Astrocyte (in vitro differentiated cells and primary cell): ENCODE results near the gene VSTM4. TPM values are rescaled to one million over a fixed set of nuclear protein-coding genes. Genes with fewer than 3 reads are reported as not detected.

Experiments
- DNase-seq: peaks from one replicate; pipeline ENCODE4 v3.0.0-alpha.2; 2010; ENCODE audit warnings: low read depth
- FAIRE-seq: peaks from 2 replicates; lab custom pipeline; 2011; peaks lifted over from hg19 to GRCh38; lab: Jason Lieb, UNC
- H2AFZ ChIP-seq: 2 replicates; pipeline ENCODE4 v1.6.0; 2012; ENCODE audit warnings: low read depth, low read length, inconsistent platforms
- H3K27ac ChIP-seq: 2 replicates; pipeline ENCODE4 v1.5.1; 2011; ENCODE audit warnings: low read depth, low read length, inconsistent platforms
- H3K27me3 ChIP-seq: 2 replicates; pipeline ENCODE4 v1.6.0; 2011; ENCODE audit warnings: low read length, inconsistent platforms; ENCODE audit not compliant: insufficient read depth
- H3K36me3 ChIP-seq: 2 replicates; pipeline ENCODE4 v1.5.1; 2011; ENCODE audit warnings: low read length, inconsistent platforms; ENCODE audit not compliant: insufficient read depth
- H3K4me1 ChIP-seq: 2 replicates; pipeline ENCODE4 v1.5.1; 2011; ENCODE audit warnings: low read length, inconsistent platforms; ENCODE audit not compliant: insufficient read depth
- H3K4me2 ChIP-seq: 2 replicates; pipeline ENCODE4 v1.6.0; 2012; ENCODE audit warnings: low read length, inconsistent platforms
- H3K4me3 ChIP-seq: 2 replicates; pipeline ENCODE4 v1.5.1; 2011; ENCODE audit warnings: low read depth, mild to moderate bottlenecking, low read length, inconsistent platforms; ENCODE audit not compliant: insufficient read depth
- H3K79me2 ChIP-seq: 2 replicates; pipeline ENCODE4 v1.6.0; 2012; ENCODE audit warnings: mild to moderate bottlenecking, low read length, inconsistent platforms; ENCODE audit not compliant: insufficient read depth
- H3K9ac ChIP-seq: 2 replicates; pipeline ENCODE4 v1.6.0; 2012; ENCODE audit warnings: mild to moderate bottlenecking, low read length, inconsistent platforms
- H3K9me3 ChIP-seq: 2 replicates; pipeline ENCODE4 v1.5.1; 2012; ENCODE audit warnings: low read depth, mild to moderate bottlenecking, low read length, inconsistent platforms; ENCODE audit not compliant: insufficient read depth
- H4K20me1 ChIP-seq: 2 replicates; pipeline ENCODE4 v1.6.0; 2012; ENCODE audit warnings: low read length, inconsistent platforms; ENCODE audit not compliant: insufficient read depth
- H3K27ac Mint-ChIP-seq: one replicate; pipeline ENCODE4 v1.8.0; 2021; ENCODE audit warnings: mild to moderate bottlenecking, mixed read lengths; ENCODE audit not compliant: unreplicated experiment
- H3K27me3 Mint-ChIP-seq: one replicate; pipeline ENCODE4 v1.8.0; 2021; ENCODE audit warnings: low read depth, mixed read lengths; ENCODE audit not compliant: unreplicated experiment
- H3K36me3 Mint-ChIP-seq: one replicate; pipeline ENCODE4 v1.8.0; 2021; ENCODE audit warnings: low read depth, mixed read lengths; ENCODE audit not compliant: unreplicated experiment
- H3K4me1 Mint-ChIP-seq: one replicate; pipeline ENCODE4 v1.8.0; 2021; ENCODE audit warnings: low read depth, mixed read lengths; ENCODE audit not compliant: unreplicated experiment
- H3K4me3 Mint-ChIP-seq: one replicate; pipeline ENCODE4 v1.8.0; 2021; ENCODE audit warnings: mild to moderate bottlenecking, moderate library complexity, mixed read lengths; ENCODE audit not compliant: unreplicated experiment
- H3K9me3 Mint-ChIP-seq: one replicate; pipeline ENCODE4 v1.8.0; 2021; ENCODE audit warnings: mild to moderate bottlenecking, mixed read lengths; ENCODE audit not compliant: unreplicated experiment
- CTCF ChIP-seq: IDR thresholded peaks from 2 replicates; pipeline ENCODE4 v1.5.1; 2011; ENCODE audit warnings: low read depth, mild to moderate bottlenecking, inconsistent platforms, low read length, moderate library complexity; ENCODE audit not compliant: insufficient read depth
- EZH2 ChIP-seq: IDR thresholded peaks from 2 replicates; pipeline ENCODE4 v1.6.1; 2012; ENCODE audit warnings: mild to moderate bottlenecking, low read length, inconsistent platforms; ENCODE audit not compliant: insufficient read depth
- total RNA-seq: library from RNA; stranded (reverse); gene quantifications from 2 replicates; pipeline ENCODE4 v1.2.1, GENCODE V29; 2021

Gene VSTM4
- total RNA-seq, 1 donor from 2014 or later: 1.1 TPM

- Mint-ChIP-seq H3K4me3 (no peak overlapping the region), H3K4me1 (no peaks in the 10 kb centered on the region), H3K27me3 (peaks cover 18% of the 10 kb centered on the region), H3K27ac (no peak overlapping the region), H3K9me3 (no peaks in the 10 kb centered on the region), H3K36me3 (no peaks in the 10 kb centered on the region)
- H3K36me3 ChIP-seq: no peaks in the 10 kb centered on the region
- no peak for TF ChIP-seq CTCF
- TF ChIP-seq EZH2: no peak
- H3K4me2 ChIP-seq: no peak overlapping the region
- H3K4me1 ChIP-seq: no peaks in the 10 kb centered on the region
- no peaks in the 10 kb centered on the region for H3K27me3 ChIP-seq
- no peak overlapping the region for H3K9ac ChIP-seq
- no peaks in the 10 kb centered on the region for H4K20me1 ChIP-seq
- no peak overlapping the region for H3K27ac ChIP-seq
- H2AFZ ChIP-seq: no peak overlapping the region
- no peak overlapping the region for H3K4me3 ChIP-seq
- H3K79me2 ChIP-seq: no peaks in the 10 kb centered on the region
- no peaks in the 10 kb centered on the region for H3K9me3 ChIP-seq
- no peak for DNase-seq
- no peak for FAIRE-seq
Observed at GRCh38 chr10:49044293-49045193, 70.8 kb downstream of the VSTM4 start.

GRCh38 chr10:49040601-49041000 lies 74.7 kb downstream of the VSTM4 start:
- H3K79me2 ChIP-seq: no peaks in the 10 kb centered on the region
- H3K36me3 ChIP-seq: no peaks in the 10 kb centered on the region
- peaks cover 4% of the 10 kb centered on the region for H3K4me1 Mint-ChIP-seq
- no peak overlapping the region for H3K4me2 ChIP-seq
- H3K9me3 ChIP-seq: no peaks in the 10 kb centered on the region
- no peaks in the 10 kb centered on the region for H3K36me3 Mint-ChIP-seq
- H3K27ac ChIP-seq: no peak overlapping the region
- no peak overlapping the region for H3K27ac Mint-ChIP-seq
- no peak overlapping the region for H3K4me3 Mint-ChIP-seq
- no peak for FAIRE-seq
- H3K27me3 Mint-ChIP-seq: peaks cover 3% of the 10 kb centered on the region
- H4K20me1 ChIP-seq: no peaks in the 10 kb centered on the region
- TF ChIP-seq EZH2 (no peak), CTCF (no peak)
- H3K4me3 ChIP-seq: no peak overlapping the region
- H3K9me3 Mint-ChIP-seq: no peaks in the 10 kb centered on the region
- H2AFZ ChIP-seq: no peak overlapping the region
- no peak overlapping the region for H3K9ac ChIP-seq
- H3K4me1 ChIP-seq: no peaks in the 10 kb centered on the region
- no peaks in the 10 kb centered on the region for H3K27me3 ChIP-seq
- no peak for DNase-seq

GRCh38 chr10:49039409-49039808 lies 75.9 kb downstream of the VSTM4 start:
- H4K20me1 ChIP-seq: no peaks in the 10 kb centered on the region
- Mint-ChIP-seq H3K27me3 (peaks cover 3% of the 10 kb centered on the region), H3K36me3 (no peaks in the 10 kb centered on the region), H3K9me3 (no peaks in the 10 kb centered on the region), H3K4me3 (no peak overlapping the region), H3K4me1 (peaks cover 4% of the 10 kb centered on the region), H3K27ac (no peak overlapping the region)
- TF ChIP-seq CTCF: no peak
- H3K79me2 ChIP-seq: no peaks in the 10 kb centered on the region
- H2AFZ ChIP-seq: no peak overlapping the region
- no peaks in the 10 kb centered on the region for H3K27me3 ChIP-seq
- no peaks in the 10 kb centered on the region for H3K36me3 ChIP-seq
- no peak overlapping the region for H3K27ac ChIP-seq
- no peak overlapping the region for H3K4me2 ChIP-seq
- DNase-seq (no peak), FAIRE-seq (no peak)
- no peaks in the 10 kb centered on the region for H3K9me3 ChIP-seq
- H3K4me1 ChIP-seq: no peaks in the 10 kb centered on the region
- H3K9ac ChIP-seq: no peak overlapping the region
- H3K4me3 ChIP-seq: no peak overlapping the region
